Measurements from ENCODE around the gene CASP2. TPM values are rescaled to one million over a fixed set of nuclear protein-coding genes. Genes with fewer than 3 reads are reported as not detected.

Gene CASP2
- total RNA-seq, result 100 to 1,000 TPM; 117 to 129 TPM

DNA sequence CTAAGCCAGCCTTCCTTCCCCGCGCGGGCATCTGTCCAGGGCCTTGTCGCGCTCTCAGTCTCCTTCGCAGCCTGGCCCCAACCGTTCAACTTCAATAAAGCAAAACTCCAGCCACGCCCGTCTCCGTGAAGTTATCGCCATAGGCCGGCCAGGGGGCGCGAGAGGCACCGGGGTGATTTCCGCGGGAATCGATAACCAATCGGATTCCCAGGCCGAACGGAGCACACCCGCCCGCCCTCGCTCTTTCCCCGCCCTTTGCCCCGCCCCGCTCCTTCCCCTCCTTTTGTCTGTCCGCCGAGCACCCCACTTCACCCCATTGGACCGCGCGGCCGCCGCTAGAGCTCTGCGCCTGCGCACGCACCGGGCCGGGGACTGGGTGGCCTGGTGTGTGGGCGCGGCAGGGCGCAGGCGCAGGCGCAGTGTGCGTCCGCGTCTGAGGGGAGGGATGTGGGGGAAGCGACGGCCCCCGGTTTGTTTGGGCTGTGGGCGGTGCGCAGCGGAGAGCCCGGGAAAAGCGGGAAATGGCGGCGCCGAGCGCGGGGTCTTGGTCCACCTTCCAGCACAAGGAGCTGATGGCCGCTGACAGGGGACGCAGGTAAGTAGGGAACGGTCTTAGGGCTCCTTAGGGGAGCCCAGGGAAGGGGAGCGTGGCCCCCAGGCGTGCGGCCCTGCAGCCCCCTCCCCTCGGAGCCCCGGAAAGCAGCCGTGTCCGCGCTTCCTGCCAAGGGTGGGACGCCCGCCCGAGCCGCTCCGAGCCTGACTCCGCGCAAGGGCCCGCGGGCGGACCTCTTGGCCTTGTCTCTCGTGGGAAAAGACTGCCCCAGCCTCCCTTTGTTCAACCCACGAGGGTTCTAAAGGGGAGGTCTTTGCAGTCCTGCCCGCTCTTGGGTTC, at the start of gene CASP2:
CASP2 (plus strand) TSS at position 417 of the 892 bp plus-strand sequence; CDS start at position 522, 105 bp downstream.
- peak within 1 kb of the TSS; percentile 97 for H3K27ac Mint-ChIP-seq
- peaks cover 36% of the 10 kb centered on the region for H3K36me3 Mint-ChIP-seq
- intact Hi-C loops (cut with micrococcal nuclease), result loop anchor here (1.0 kb wide), 4 partner anchors 9 to 479 kb away; partner anchors contain the start of genes GSTK1 and ZYX
- ChIA-PET CTCF (interaction anchor here (0.9 to 2.1 kb wide), 12 partner anchors 9 to 91 kb away, joined by 3 to 13 read pairs (median 4); partner anchors contain the start of gene GSTK1), POLR2A (interaction anchor here (0.5 to 2.1 kb wide), 17 partner anchors 8 to 480 kb away, joined by 3 to 14 read pairs (median 4); partner anchors contain the start of genes CLCN1 and GSTK1)
- no peaks in the 10 kb centered on the region for H3K27me3 Mint-ChIP-seq
- peaks cover 44% of the 10 kb centered on the region for H3K4me1 Mint-ChIP-seq (ENCODE audit: low read depth)
- peak within 1 kb of the TSS; percentile 93 for H3K4me3 Mint-ChIP-seq
- peak; percentile 99 for DNase-seq
- no peaks in the 10 kb centered on the region for H3K9me3 Mint-ChIP-seq

DNA sequence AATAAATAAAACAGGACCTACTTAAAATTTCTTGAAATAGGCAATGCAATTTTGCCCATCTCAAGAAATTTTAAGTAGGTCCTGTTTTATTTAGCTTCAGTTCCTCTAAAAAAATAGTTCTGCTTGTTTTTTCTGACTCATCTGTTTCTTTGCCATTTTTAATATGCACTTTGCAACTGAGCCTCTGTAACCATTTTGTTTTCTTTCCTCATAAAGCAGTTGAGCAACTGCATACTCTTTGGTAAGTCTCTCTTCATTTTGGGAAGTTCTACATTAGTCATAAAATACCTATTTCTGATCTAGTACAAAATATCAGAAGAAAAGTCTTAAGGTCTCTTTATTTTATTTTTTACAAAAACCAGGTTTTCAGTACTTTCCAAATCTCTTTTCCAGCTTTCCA, 48.3 kb upstream of the CASP2 start:
- peak overlapping the region; percentile 73 for H3K27ac Mint-ChIP-seq
- CTCF ChIA-PET, result interaction anchor here (0.6 to 4.7 kb wide), 39 partner anchors 8 to 653 kb away, joined by 3 to 123 read pairs (median 8); partner anchors contain the start of genes CASP2, EPHA1, EPHB6 and GSTK1

DNA sequence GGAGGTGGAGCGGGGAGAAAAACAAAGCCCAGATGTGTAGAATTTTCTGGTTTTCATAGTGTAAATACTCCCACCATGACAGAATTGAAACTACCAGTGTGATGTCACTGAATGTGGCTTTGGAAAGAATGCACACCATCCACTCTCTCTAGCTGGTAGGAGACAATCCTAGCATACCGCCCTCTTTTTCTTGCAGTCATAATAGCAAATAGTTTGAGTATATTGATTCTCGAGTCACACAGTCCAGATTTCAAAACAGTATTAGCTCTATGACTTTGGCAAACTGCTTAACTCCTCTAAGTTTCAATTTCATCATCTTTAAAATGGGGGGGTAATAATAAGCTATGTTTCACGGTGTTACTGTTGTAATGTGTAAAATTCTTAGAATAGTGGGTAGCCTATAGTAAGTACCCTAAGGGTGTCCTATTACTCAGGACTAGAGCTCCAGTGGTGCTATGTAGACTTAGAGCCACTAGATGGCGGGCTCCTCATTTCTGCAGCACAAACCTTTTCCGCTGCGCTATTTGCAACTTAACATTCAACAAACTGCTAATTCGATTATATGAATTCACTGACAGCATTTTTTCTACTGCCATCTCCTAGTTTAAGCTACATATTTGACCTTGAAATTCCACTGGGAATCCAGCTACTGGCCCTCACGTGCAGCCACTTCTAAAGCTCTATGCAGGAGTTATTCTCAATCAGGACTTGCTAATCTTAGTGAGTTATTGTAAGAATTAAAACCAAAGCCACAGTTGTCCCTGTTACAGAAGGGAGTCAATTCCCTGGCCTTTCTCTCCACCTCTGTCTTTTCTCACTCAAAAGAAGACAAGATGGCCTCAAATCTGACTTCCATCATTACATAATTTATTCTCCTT, 47.6 kb upstream of the CASP2 start:
- POLR2A ChIA-PET, result interaction anchor here (0.6 to 1.9 kb wide), 11 partner anchors 23 to 433 kb away, joined by 3 to 10 read pairs (median 4); partner anchors contain the start of genes CASP2 and GSTK1
- CTCF ChIA-PET, result interaction anchor here (0.6 to 4.7 kb wide), 61 partner anchors 8 to 658 kb away, joined by 3 to 123 read pairs (median 5); partner anchors contain the start of genes CASP2, EPHA1, EPHB6 and GSTK1
- peaks cover 9% of the 10 kb centered on the region for H3K36me3 Mint-ChIP-seq
- peak overlapping the region; percentile 73 for H3K27ac Mint-ChIP-seq
- intact Hi-C loops (cut with micrococcal nuclease), result loop anchor here (1.0 to 10.0 kb wide), 9 partner anchors 49 to 1584 kb away; partner anchors contain the start of gene EPHA1
- H3K27me3 Mint-ChIP-seq, result peaks cover 3% of the 10 kb centered on the region
- peaks cover 30% of the 10 kb centered on the region for H3K4me1 Mint-ChIP-seq (ENCODE audit: low read depth)
- peak overlapping the region; percentile 45 for H3K4me3 Mint-ChIP-seq
- peaks cover 20% of the 10 kb centered on the region for H3K9me3 Mint-ChIP-seq
- DNase-seq, result peak; percentile 81

More for the DNA sequence above, 48.3 kb upstream of the CASP2 start:
- POLR2A ChIA-PET, result interaction anchor here (0.7 to 1.9 kb wide), 9 partner anchors 23 to 432 kb away, joined by 3 to 10 read pairs (median 6); partner anchors contain the start of genes CASP2 and GSTK1
- Mint-ChIP-seq H3K36me3 (peaks cover 10% of the 10 kb centered on the region), H3K4me3 (no peak overlapping the region), H3K4me1 (ENCODE audit: low read depth) (peaks cover 25% of the 10 kb centered on the region), H3K9me3 (peaks cover 24% of the 10 kb centered on the region), H3K27me3 (peaks cover 3% of the 10 kb centered on the region)
- no peak for DNase-seq
- intact Hi-C loops (cut with micrococcal nuclease), result loop anchor here (1.0 to 10.0 kb wide), 9 partner anchors 49 to 1585 kb away; partner anchors contain the start of gene EPHA1

DNA sequence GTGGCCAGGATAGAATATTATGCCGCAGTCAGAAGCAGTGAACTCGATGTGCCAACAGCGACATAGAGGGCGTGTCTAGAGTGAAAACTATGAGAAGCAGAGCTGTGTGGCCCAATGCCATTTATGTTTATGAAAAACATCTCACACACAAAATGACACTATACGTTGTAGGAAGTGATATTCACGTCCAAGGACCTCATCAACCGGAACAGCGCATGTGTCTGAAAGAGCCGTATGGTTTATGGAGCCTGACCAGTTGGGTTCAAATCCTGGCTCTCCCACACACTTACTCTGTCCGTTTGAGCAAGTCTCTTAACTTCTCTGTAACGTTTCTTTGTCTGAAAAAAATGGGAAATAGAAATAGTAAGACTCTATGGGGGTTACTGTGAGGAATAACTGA, 45.8 kb upstream of the CASP2 start:
- ChIA-PET POLR2A (no interaction called here), CTCF (interaction anchor here (1.1 to 4.6 kb wide), 9 partner anchors 8 to 174 kb away, joined by 3 to 123 read pairs (median 6); partner anchors contain the start of gene CASP2)
- peaks cover 4% of the 10 kb centered on the region for H3K36me3 Mint-ChIP-seq
- H3K9me3 Mint-ChIP-seq, result peaks cover 4% of the 10 kb centered on the region
- no peak overlapping the region for H3K4me3 Mint-ChIP-seq
- intact Hi-C loops (cut with micrococcal nuclease), result loop anchor here (10.0 kb wide), 2 partner anchors 528 to 1582 kb away; no protein-coding TSS in a partner anchor
- H3K4me1 Mint-ChIP-seq (ENCODE audit: low read depth), result peaks cover 48% of the 10 kb centered on the region
- DNase-seq, result no peak
- no peak overlapping the region for H3K27ac Mint-ChIP-seq
- H3K27me3 Mint-ChIP-seq, result no peaks in the 10 kb centered on the region

DNA sequence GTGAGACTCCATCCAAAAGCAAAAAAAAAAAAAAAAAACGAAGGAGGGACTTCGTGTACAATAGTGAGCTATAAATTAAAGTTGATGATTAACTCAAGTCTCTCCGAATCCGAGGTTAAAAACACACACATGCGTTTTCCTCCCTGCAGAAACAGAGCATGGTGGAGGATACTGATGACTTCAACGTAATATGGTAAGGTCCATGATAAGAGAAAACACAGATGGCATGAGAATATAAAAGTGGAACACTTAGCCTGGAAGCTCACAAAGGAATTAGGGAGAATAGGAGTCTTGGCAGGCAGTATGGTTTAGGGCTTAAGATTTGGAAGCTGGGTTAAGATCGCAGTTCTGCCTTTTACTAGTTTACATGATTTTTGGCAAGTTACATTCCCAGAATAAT, 45.0 kb upstream of the CASP2 start:
- Mint-ChIP-seq H3K27ac (no peak overlapping the region), H3K4me1 (ENCODE audit: low read depth) (peaks cover 51% of the 10 kb centered on the region), H3K36me3 (peaks cover 4% of the 10 kb centered on the region), H3K4me3 (no peak overlapping the region), H3K9me3 (peaks cover 2% of the 10 kb centered on the region), H3K27me3 (no peaks in the 10 kb centered on the region)
- ChIA-PET POLR2A (interaction anchor here (1.4 kb wide), 1 partner anchor 45 kb away, joined by 3 read pairs; the partner anchor contains the start of gene CASP2), CTCF (interaction anchor here (0.5 to 2.0 kb wide), 11 partner anchors 16 to 173 kb away, joined by 3 to 11 read pairs (median 4); partner anchors contain the start of genes CASP2 and GSTK1)
- DNase-seq, result no peak
- intact Hi-C loops (cut with micrococcal nuclease), result loop anchor here (10.0 kb wide), 2 partner anchors 528 to 1582 kb away; no protein-coding TSS in a partner anchor

DNA sequence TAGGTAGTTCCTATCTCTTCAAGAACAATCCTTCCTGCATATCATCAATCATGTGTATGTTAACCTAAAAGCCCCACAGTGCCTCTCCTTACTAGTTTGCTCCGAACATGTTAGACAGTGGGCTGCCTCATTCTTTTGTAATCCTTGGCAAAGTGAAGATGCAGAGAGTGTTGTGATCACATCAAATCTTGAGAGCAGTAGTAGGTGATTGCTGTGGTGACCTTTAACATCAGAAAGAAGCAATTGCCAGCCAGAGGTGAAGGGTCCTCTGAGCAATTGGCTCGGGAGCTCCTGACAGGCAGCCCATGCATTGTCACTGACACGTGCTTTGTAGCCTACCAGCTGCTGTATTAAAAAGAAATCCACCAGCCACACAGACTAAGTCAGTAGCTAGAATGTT, 44.5 kb upstream of the CASP2 start:
- Mint-ChIP-seq H3K27ac (peak overlapping the region; percentile 57), H3K9me3 (peaks cover 2% of the 10 kb centered on the region), H3K4me3 (no peak overlapping the region), H3K4me1 (ENCODE audit: low read depth) (peaks cover 54% of the 10 kb centered on the region), H3K36me3 (peaks cover 4% of the 10 kb centered on the region), H3K27me3 (no peaks in the 10 kb centered on the region)
- POLR2A ChIA-PET, result interaction anchor here (1.4 kb wide), 1 partner anchor 44 kb away, joined by 3 read pairs; the partner anchor contains the start of gene CASP2
- intact Hi-C loops (cut with micrococcal nuclease), result loop anchor here (10.0 kb wide), 2 partner anchors 529 to 1581 kb away; no protein-coding TSS in a partner anchor
- DNase-seq, result no peak
- CTCF ChIA-PET, result interaction anchor here (0.5 to 2.0 kb wide), 8 partner anchors 15 to 160 kb away, joined by 3 to 11 read pairs (median 4); partner anchors contain the start of gene GSTK1

DNA sequence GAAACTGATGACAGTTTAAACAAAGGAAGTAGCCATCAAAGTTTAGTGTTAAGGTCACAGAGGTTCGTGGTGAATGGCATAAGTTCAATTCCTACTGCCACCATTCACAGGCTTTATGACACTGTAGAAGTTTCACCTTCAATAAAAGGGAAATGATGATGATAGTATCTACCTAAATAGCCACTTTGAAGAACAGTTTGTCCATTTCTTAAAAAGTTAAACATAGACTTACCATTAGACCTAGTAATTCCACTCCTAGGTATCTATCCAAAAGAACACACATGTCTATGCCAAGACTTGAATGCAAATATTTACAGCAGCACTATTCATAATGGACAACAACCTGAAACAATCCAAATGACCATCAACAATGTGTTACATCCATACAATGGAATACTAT, 43.8 kb upstream of the CASP2 start:
- Mint-ChIP-seq H3K4me3 (no peak overlapping the region), H3K27me3 (no peaks in the 10 kb centered on the region), H3K4me1 (ENCODE audit: low read depth) (peaks cover 61% of the 10 kb centered on the region), H3K36me3 (peaks cover 10% of the 10 kb centered on the region), H3K27ac (peak overlapping the region; percentile 66), H3K9me3 (peaks cover 7% of the 10 kb centered on the region)
- no peak for DNase-seq
- CTCF ChIA-PET, result interaction anchor here (1.2 to 2.0 kb wide), 8 partner anchors 14 to 65 kb away, joined by 3 to 11 read pairs (median 4); partner anchors contain the start of genes CASP2 and GSTK1
- POLR2A ChIA-PET, result interaction anchor here (1.0 to 1.5 kb wide), 4 partner anchors 44 to 52 kb away, joined by 3 to 4 read pairs (median 3); partner anchors contain the start of gene CASP2
- intact Hi-C loops (cut with micrococcal nuclease), result loop anchor here (10.0 kb wide), 2 partner anchors 530 to 1580 kb away; no protein-coding TSS in a partner anchor

DNA sequence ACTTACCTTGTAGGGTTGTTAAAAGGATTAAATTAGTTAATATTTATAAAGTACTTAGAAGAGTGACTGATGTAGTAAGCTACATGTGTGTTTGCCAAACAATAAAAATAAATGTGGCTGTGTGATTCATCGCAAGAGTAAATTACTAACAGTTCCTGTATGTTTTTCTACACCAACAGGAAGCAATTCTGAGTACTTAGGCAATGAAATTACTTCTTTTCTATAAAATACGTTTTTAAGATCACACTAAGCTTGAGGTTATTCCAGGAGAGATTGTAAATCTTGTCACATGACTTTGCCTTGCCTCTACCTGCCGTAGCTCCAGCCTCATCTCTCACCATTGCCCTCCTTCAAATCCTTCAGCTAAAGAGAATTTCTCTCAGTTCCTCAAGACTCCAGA, 43.0 kb upstream of the CASP2 start:
- CTCF ChIA-PET, result interaction anchor here (0.8 to 1.6 kb wide), 14 partner anchors 10 to 172 kb away, joined by 3 to 9 read pairs (median 3); partner anchors contain the start of genes CASP2 and GSTK1
- POLR2A ChIA-PET, result interaction anchor here (1.0 to 1.5 kb wide), 5 partner anchors 18 to 51 kb away, joined by 3 to 5 read pairs (median 4); partner anchors contain the start of genes CASP2 and GSTK1
- no peak for DNase-seq
- intact Hi-C loops (cut with micrococcal nuclease), result loop anchor here (1.0 to 10.0 kb wide), 6 partner anchors 18 to 1580 kb away; partner anchors contain the start of gene GSTK1
- H3K4me3 Mint-ChIP-seq, result peak overlapping the region; percentile 20
- peaks cover 16% of the 10 kb centered on the region for H3K36me3 Mint-ChIP-seq
- H3K4me1 Mint-ChIP-seq (ENCODE audit: low read depth), result peaks cover 67% of the 10 kb centered on the region
- H3K27me3 Mint-ChIP-seq, result no peaks in the 10 kb centered on the region
- peak overlapping the region; percentile 82 for H3K27ac Mint-ChIP-seq
- H3K9me3 Mint-ChIP-seq, result peaks cover 13% of the 10 kb centered on the region

DNA sequence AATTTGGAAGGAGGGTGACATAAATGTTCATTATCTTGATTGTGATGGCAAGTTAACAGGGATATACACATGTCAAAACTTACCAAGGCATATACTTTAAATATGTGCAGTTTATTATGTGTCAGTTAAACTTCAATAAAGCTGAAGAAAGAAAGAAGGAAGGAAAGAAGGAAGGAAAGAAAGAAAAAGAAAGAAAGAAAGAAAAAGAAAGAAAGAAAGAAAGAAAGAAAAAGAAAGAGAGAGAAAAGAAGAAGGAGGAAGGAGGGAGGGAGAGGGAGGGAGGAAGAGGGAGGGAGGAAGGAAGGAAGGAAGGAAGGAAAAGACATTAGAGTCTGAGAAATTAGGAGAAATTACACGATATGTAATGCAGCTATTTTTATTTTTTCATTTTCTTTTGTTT, 40.8 kb upstream of the CASP2 start:
- ChIA-PET CTCF (interaction anchor here (1.6 to 2.1 kb wide), 2 partner anchors 9 to 11 kb away, joined by 8 to 9 read pairs; no protein-coding TSS in a partner anchor), POLR2A (no interaction called here)
- Mint-ChIP-seq H3K9me3 (peaks cover 20% of the 10 kb centered on the region), H3K36me3 (peaks cover 18% of the 10 kb centered on the region), H3K4me3 (no peak overlapping the region), H3K27ac (no peak overlapping the region), H3K4me1 (ENCODE audit: low read depth) (peaks cover 79% of the 10 kb centered on the region), H3K27me3 (no peaks in the 10 kb centered on the region)
- intact Hi-C loops (cut with micrococcal nuclease), result loop anchor here (10.0 kb wide), 2 partner anchors 533 to 1577 kb away; no protein-coding TSS in a partner anchor
- no peak for DNase-seq

DNA sequence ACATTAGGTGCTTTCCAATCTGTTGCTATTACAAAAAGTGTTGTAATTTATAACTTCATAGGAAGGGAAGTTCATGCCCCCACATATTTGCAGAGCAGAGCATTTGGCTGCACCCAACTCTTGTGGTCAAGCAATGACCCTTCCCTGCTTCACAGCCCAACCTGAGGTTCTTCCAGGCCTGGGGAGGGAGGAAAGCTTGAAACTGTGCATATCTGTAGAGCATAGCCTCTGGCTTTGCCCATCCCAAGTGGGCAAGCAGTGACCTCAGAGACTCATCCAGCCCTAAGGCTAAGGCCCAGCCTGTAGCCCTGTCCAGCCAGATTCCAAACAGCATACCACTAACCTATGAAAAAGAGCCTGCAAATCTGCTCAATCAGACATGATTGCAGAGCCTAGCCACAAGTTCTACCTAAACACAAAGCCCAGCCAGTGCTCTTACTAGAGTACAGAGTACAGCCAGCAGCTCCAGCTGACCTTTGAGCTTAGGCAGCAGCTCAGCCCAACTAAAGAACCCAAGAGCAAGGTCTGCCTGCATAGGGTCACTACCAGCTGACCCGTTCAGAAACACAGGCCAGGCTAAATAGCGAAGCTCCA, 39.3 kb upstream of the CASP2 start:
- no peak for DNase-seq
- Mint-ChIP-seq H3K27ac (no peak overlapping the region), H3K4me3 (no peak overlapping the region), H3K27me3 (no peaks in the 10 kb centered on the region), H3K36me3 (peaks cover 28% of the 10 kb centered on the region), H3K4me1 (ENCODE audit: low read depth) (peaks cover 77% of the 10 kb centered on the region), H3K9me3 (peaks cover 28% of the 10 kb centered on the region)
- ChIA-PET CTCF (interaction anchor here (1.2 to 3.4 kb wide), 5 partner anchors 7 to 51 kb away, joined by 3 to 24 read pairs (median 8); partner anchors contain the start of gene GSTK1), POLR2A (interaction anchor here (2.5 kb wide), 1 partner anchor 14 kb away, joined by 10 read pairs; the partner anchor contains the start of gene GSTK1)
- intact Hi-C loops (cut with micrococcal nuclease), result loop anchor here (10.0 kb wide), 2 partner anchors 534 to 1576 kb away; no protein-coding TSS in a partner anchor

All from activated CD4-positive, alpha-beta memory T cell treated with anti-CD3 and anti-CD28 coated beads for 36 hours (primary cell).